Spinal cord (tissue), 10 donors: Measurements from ENCODE around the gene MTX3. TPM values are rescaled to one million over a fixed set of nuclear protein-coding genes. Genes with fewer than 3 reads are reported as not detected.

Experiments used
- DNase-seq, 6 donors: peaks; one replicate each; pipeline versions ENCODE4 v3.0.0 to v3.0.0-alpha.2; 2013 to 2015; ENCODE audit warnings: low spot score in 6 of 6, low read depth in 4 of 6
- H3K27ac ChIP-seq: one replicate; pipeline ENCODE4 v1.5.1; 2013; ENCODE audit warnings: low read depth, low read length, control low read depth
- H3K27me3 ChIP-seq: one replicate; pipeline ENCODE4 v1.6.1; 2013; ENCODE audit warnings: low read length; ENCODE audit not compliant: control insufficient read depth, insufficient read depth
- H3K36me3 ChIP-seq: one replicate; pipeline ENCODE4 v1.6.1; 2013; ENCODE audit warnings: low read length; ENCODE audit not compliant: control insufficient read depth, insufficient read depth
- H3K4me1 ChIP-seq: one replicate; pipeline ENCODE4 v1.6.1; 2013; ENCODE audit warnings: low read length; ENCODE audit not compliant: control insufficient read depth, insufficient read depth
- H3K4me3 ChIP-seq: one replicate; pipeline ENCODE4 v1.5.1; 2013; ENCODE audit warnings: low read depth, low read length, control low read depth
- H3K9me3 ChIP-seq: one replicate; pipeline ENCODE4 v1.6.1; 2013; ENCODE audit warnings: low read length; ENCODE audit not compliant: control insufficient read depth, insufficient read depth
- WGBS: methylation state at CpG from one replicate; pipeline ENCODE4 v1.1.5; 2013; ENCODE audit warnings: missing lambda C conversion rate; ENCODE audit not compliant: insufficient coverage; 5-methylcytosine and 5-hydroxymethylcytosine counted together
- long read RNA-seq, 4 donors: transcript quantifications; one replicate each; lab custom pipeline, GENCODE V29; 2026
- polyA plus RNA-seq, 2 donors: library from polyadenylated mRNA; unstranded; fragments of 120-200 nt; gene quantifications; one replicate each; pipeline ENCODE4 v1.2.1, GENCODE V29; 2013; ENCODE audit not compliant: insufficient read length in 2 of 2
- total RNA-seq, 2 donors: library from RNA; depleted of rRNA in 1 of 2; stranded (reverse); fragments of 120-200 nt in 1 of 2; fragments of >200 nt in 1 of 2; gene quantifications; one replicate each; pipeline versions ENCODE4 v1.2.3 to v1.2.4, GENCODE V29; 2013 to 2014
- donor health status: healthy.

The MTX3 gene
- total RNA-seq (10 to 100 TPM; 22.0 to 28.2 TPM), polyA plus RNA-seq (10 to 100 TPM; 13.4 to 14.5 TPM)
- long read RNA-seq, donor 1, full-length matches to known transcripts: 4 of 4 reads
- long read RNA-seq, donor 1, partial matches to known transcripts: 0 of 4 reads
- long read RNA-seq, donor 1, other reads (novel, unspliced or antisense): 0 of 4 reads
- long read RNA-seq, donor 2, full-length matches to known transcripts: 2 of 2 reads
- long read RNA-seq, donor 2, partial matches to known transcripts: 0 of 2 reads
- long read RNA-seq, donor 2, other reads (novel, unspliced or antisense): 0 of 2 reads
- long read RNA-seq, donor 3: 0 reads
- long read RNA-seq, donor 4, partial matches to known transcripts: 0 of 1 reads
- long read RNA-seq, donor 4, other reads (novel, unspliced or antisense): 0 of 1 reads

DNA sequence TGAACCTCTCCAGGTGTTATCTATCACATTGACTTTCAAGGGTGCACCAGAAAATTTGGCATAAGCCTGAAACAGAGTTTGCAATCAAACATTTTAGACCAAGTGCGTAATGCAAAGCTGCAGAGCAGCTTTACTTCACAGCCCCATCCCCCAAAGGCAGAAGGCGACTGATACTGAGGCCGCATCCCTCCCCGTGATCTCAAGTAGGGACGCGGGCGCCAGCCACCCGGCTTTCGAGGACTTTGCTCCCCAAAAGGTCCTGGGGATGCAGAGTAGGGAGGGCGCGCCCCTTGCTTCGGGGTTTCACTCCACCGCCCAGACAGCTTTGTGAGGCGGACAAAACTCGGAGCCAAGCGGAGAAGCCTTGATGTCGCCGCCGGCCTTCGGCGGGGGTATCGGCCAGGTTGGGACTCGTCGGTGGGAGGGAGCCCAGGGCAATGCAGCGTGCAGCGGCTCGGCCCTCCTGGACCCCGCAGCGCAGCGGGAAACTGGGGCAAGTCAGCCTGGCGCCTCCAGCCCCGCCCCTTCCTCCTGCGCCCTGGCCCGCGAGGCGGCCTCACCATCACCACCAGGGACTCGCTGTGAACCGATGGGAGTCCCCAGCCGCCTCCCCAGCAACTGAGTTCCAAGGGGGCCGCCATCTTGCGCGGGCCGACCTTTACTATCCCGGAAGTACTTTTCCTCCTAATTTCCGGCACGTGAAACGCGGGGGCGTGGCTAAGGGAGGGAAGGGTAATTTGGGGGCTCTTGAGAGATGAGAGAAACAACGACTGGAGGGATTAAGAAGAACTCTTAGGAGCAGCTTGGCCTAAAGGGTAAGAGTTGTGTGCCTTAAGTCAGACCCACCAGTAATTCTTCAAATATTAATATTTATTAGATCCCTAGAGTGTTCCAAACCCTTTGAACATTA, at the start of gene MTX3:
Gene MTX3 (minus strand): TSS at position 665 of the 910 bp plus-strand sequence. CDS start 24 bp downstream, at position 641.
- peaks cover 7% of the 10 kb centered on the region for H3K4me1 ChIP-seq
- H3K27me3 ChIP-seq: no peaks in the 10 kb centered on the region
- H3K9me3 ChIP-seq: no peaks in the 10 kb centered on the region
- H3K27ac ChIP-seq: peak within 1 kb of the TSS; percentile 66
- DNase-seq: peak; percentile 73 to 98 (median 87)
- under 1% methylated on average over 39 of the region's 50 CpGs for WGBS
- H3K4me3 ChIP-seq: peak within 1 kb of the TSS; percentile 84
- peaks cover 4% of the 10 kb centered on the region for H3K36me3 ChIP-seq

DNA sequence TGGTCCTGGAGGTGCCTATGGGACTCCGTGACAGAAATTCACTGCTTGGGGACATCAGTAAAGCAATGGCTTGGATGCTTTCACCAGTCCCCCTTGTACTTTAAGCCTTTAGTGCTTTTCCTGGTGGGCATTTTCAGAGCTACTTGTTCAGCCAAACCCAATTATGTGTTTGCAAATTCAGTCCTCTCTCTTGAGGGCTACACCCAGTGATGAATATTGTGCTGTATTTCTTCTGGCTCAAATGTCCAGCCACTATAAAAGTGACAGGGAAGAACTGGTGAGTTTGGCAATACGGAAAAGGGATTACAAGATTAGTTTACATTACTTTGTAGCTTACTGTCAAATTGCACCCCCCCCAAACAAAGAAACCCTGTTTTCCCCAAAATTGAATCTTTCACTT, 48.6 kb upstream of the MTX3 start:
- Histone ChIP-seq H3K9me3 (no peaks in the 10 kb centered on the region), H3K4me1 (peaks cover 12% of the 10 kb centered on the region), H3K36me3 (no peaks in the 10 kb centered on the region), H3K4me3 (no peak overlapping the region), H3K27me3 (peaks cover 18% of the 10 kb centered on the region), H3K27ac (no peak overlapping the region)
- no peak for DNase-seq
- 44% methylated on average over 1 of the region's 2 CpGs for WGBS

DNA sequence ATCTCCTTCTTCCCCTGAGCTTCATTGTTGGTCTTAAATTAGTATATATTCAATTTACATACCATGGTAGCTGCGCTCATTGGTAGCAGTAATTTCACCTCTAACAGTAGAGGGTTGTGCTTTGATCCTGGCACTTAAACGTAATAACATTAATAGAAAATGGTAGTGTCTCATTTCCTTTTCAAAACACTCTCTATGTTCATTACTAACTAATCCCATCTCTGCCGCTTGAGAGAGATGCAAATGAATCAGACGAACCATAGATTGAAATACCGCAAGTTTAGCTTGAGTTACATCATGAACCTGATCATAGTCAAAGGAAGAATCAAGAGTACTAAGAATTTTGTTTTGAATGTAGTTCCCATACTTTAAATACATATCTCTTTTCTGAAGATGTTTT, 46.3 kb upstream of the MTX3 start:
- H3K27ac ChIP-seq: no peak overlapping the region
- H3K4me1 ChIP-seq: peaks cover 8% of the 10 kb centered on the region
- no CpG with 5 or more reads among the region's 5 CpGs for WGBS
- no peak overlapping the region for H3K4me3 ChIP-seq
- H3K36me3 ChIP-seq: no peaks in the 10 kb centered on the region
- no peaks in the 10 kb centered on the region for H3K9me3 ChIP-seq
- H3K27me3 ChIP-seq: peaks cover 28% of the 10 kb centered on the region
- DNase-seq: peak in 1 of 6 donors; percentile 59

GRCh38 chr5:80036615-80037014, 45.6 kb upstream of the MTX3 start:
- H3K36me3 ChIP-seq: no peaks in the 10 kb centered on the region
- DNase-seq: peak in 1 of 6 donors; percentile 18
- WGBS: 57% methylated on average over 1 of the region's 5 CpGs
- peaks cover 8% of the 10 kb centered on the region for H3K4me1 ChIP-seq
- no peak overlapping the region for H3K4me3 ChIP-seq
- no peaks in the 10 kb centered on the region for H3K9me3 ChIP-seq
- H3K27me3 ChIP-seq: peaks cover 28% of the 10 kb centered on the region
- no peak overlapping the region for H3K27ac ChIP-seq

DNA sequence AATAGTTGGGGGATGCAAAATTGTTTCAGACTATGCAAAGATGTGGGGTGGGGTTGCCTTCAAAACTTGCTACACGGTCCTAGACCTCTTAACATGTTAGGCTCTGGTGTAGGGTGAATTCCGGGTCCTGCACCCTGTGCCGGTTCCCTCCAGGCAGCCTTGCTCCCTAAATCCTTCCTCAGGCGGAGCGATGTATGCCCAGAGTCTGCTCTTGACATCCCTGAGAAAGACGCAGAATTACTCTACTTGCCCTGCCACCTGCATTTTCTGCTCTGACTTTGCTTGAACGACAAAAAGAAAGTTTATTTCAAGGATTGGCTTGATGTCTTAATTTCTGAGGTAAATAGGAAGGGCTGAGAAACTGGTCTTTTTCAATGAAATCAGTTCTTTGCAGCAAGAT, 44.8 kb upstream of the MTX3 start:
- Histone ChIP-seq H3K4me3 (no peak overlapping the region), H3K9me3 (no peaks in the 10 kb centered on the region), H3K36me3 (no peaks in the 10 kb centered on the region), H3K27ac (no peak overlapping the region), H3K4me1 (peaks cover 8% of the 10 kb centered on the region), H3K27me3 (peaks cover 28% of the 10 kb centered on the region)
- WGBS: 79% methylated on average over 7 of the region's 7 CpGs
- no peak for DNase-seq

DNA sequence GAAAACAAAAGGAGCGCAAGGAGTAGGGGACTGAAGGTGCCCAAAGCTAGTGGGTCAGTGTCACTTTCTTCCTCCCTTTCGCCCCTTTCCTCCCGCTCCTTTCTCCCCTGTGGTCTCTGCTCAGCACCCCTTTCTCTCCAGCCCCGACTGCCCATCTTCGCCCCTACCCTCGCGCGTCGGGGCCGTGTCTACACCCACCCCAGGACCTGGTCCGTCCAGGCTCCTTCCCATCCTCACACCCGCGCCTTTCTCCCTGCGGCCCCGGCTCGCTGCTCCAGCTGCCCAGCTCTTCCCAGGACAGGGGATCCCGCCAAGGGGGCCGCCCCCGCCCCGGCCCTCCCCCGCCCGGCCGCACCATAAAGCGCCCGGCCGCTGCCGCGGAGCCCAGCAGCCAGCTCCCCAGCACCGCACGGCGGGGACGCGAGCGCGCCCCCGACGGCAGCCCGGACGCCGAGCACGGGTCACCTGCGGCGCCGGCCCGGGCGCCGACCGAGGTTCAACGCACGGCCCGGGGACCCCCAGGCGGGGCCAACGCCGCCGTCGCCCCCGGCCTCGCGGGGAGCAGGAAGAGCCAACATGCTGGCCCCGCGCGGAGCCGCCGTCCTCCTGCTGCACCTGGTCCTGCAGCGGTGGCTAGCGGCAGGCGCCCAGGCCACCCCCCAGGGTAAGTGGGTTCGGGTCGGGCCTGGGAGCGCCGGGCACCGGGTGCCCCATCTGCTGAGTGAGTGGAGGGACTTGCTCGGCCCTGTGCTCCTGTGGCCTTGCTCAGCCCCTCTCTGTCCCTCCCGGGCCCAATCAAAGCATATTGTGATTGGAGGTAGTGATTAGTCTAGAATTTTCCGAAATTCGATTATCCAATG, 44.1 kb upstream of the MTX3 start, which contains the start of gene THBS4:
Gene THBS4 (plus strand): TSS at position 387 of the 860 bp plus-strand sequence. CDS start 190 bp downstream, at position 577.
- H3K4me1 ChIP-seq: peaks cover 8% of the 10 kb centered on the region
- H3K27me3 ChIP-seq: peaks cover 28% of the 10 kb centered on the region
- no peaks in the 10 kb centered on the region for H3K9me3 ChIP-seq
- peak in 1 of 6 donors; percentile 25 for DNase-seq
- peak within 1 kb of the TSS; percentile 28 for H3K4me3 ChIP-seq
- H3K36me3 ChIP-seq: no peaks in the 10 kb centered on the region
- H3K27ac ChIP-seq: no peak within 1 kb of the TSS
- WGBS: 1% methylated on average over 72 of the region's 76 CpGs

DNA sequence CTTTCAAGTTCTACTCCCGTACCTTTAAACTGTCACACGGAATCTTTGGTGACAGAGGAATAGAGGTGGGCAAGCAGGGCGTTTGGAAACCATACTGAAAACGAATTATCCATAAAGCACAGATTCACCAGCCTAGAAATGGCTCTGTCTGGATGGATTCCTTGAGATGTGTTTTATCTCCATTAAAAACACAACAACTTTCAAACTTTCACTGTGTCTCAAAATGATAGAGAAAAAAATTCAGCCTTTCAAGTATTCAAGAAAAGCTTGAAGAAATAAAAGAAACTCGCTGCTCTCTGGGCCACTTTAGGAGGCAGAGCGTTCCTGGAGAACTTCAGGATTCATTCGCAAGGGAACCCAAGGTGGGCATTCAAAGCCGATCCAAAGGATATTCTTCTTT, 43.5 kb upstream of the MTX3 start:
- Histone ChIP-seq H3K9me3 (no peaks in the 10 kb centered on the region), H3K27me3 (peaks cover 28% of the 10 kb centered on the region), H3K4me3 (peak overlapping the region; percentile 28), H3K36me3 (no peaks in the 10 kb centered on the region), H3K27ac (no peak overlapping the region), H3K4me1 (peaks cover 8% of the 10 kb centered on the region)
- peak in 1 of 6 donors; percentile 19 for DNase-seq
- 11% methylated on average over 4 of the region's 8 CpGs for WGBS

DNA sequence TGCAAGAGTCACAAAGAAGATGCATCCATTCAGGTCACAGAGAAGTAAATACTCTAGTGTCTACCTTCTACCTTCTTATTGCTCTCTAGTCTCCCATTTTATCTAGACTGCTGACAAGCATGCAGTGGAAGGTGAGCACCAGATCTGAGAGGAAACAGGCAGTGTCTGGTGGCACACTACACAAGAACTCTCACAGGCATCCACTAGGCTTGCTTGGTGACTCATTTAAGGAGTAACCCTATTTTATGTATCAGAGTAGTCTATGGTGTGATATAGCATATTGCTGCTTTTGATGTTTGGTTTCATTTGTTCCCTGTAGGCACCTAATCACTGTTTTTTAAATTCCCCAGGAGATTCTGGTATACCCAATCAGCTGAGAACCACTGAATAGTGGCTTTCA, 42.5 kb upstream of the MTX3 start:
- no peak overlapping the region for H3K4me3 ChIP-seq
- no peak for DNase-seq
- no peak overlapping the region for H3K27ac ChIP-seq
- peaks cover 28% of the 10 kb centered on the region for H3K27me3 ChIP-seq
- no peaks in the 10 kb centered on the region for H3K9me3 ChIP-seq
- peaks cover 8% of the 10 kb centered on the region for H3K4me1 ChIP-seq
- no peaks in the 10 kb centered on the region for H3K36me3 ChIP-seq

GRCh38 chr5:80031109-80031508, 40.0 kb upstream of the MTX3 start:
- H3K27ac ChIP-seq: no peak overlapping the region
- H3K27me3 ChIP-seq: peaks cover 22% of the 10 kb centered on the region
- H3K4me3 ChIP-seq: no peak overlapping the region
- no peak for DNase-seq
- H3K4me1 ChIP-seq: peaks cover 8% of the 10 kb centered on the region
- H3K9me3 ChIP-seq: no peaks in the 10 kb centered on the region
- no peaks in the 10 kb centered on the region for H3K36me3 ChIP-seq
- WGBS: 80% methylated on average over 1 of the region's 1 CpG
